ENCODE data around the gene PIAS2.
"Not testable (repeated sequence)": the region's sequence is repeated elsewhere in the genome, so short reads cannot be mapped to it uniquely, and the experiment has no call there.

The PIAS2 gene

GRCh38 chr18:46899274-46899948 lies 17.9 kb downstream of the PIAS2 start:
- DNase-seq = peak in 1 of 5 experiments; percentile 7

DNA sequence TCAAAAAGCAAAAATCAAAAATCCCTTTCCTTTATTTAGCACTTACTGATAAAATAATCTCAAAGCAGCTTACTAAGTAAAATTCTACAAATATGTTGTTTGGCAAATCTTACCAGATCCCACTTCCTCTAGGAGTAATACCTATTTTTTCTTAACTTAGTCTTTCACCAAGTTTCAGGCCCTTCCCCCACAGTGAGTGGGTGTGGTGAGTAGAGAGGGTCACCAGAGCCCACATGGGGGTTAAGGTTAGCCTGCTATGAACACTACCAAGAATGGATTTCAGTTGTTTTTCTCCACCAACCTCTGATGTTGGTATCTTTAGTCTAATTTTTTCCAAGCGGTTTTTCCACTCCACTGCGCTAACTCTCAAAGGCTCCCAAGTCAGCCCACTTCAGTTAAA lies 23.2 kb downstream of the PIAS2 start:
- no peak for DNase-seq

- DNase-seq = no peak
Measured at GRCh38 chr18:46893360-46893759, 23.9 kb downstream of the PIAS2 start.

GRCh38 chr18:46892842-46893241 lies 24.5 kb downstream of the PIAS2 start:
- peak in 1 of 5 experiments; percentile 27 for DNase-seq

- peak in 1 of 5 experiments; percentile 6 for DNase-seq
Measured at GRCh38 chr18:46891742-46892214, 25.5 kb downstream of the PIAS2 start.

GRCh38 chr18:46888965-46889364 lies 28.3 kb downstream of the PIAS2 start:
- no peak for DNase-seq

DNA sequence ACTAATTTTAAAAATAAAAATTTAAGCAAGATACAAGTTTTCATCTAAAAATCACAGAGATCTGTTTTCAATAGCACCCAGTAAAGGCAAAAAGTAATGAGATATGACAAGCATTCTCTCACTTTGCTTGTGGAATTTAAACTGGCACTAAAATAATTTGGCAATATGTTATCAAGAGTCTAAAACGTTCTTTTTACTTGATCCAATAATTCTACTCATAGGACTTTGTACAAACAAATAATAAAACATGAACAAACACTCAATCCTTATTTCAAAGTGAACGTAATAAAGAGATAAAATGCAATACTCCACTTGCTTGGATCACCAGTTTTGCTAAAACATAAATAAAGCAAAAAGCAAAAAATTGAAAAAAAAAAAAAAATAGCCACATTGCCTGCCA lies 30.4 kb downstream of the PIAS2 start:
- DNase-seq = no peak

GRCh38 chr18:46883180-46883579 lies 34.1 kb downstream of the PIAS2 start:
- DNase-seq = no peak

DNA sequence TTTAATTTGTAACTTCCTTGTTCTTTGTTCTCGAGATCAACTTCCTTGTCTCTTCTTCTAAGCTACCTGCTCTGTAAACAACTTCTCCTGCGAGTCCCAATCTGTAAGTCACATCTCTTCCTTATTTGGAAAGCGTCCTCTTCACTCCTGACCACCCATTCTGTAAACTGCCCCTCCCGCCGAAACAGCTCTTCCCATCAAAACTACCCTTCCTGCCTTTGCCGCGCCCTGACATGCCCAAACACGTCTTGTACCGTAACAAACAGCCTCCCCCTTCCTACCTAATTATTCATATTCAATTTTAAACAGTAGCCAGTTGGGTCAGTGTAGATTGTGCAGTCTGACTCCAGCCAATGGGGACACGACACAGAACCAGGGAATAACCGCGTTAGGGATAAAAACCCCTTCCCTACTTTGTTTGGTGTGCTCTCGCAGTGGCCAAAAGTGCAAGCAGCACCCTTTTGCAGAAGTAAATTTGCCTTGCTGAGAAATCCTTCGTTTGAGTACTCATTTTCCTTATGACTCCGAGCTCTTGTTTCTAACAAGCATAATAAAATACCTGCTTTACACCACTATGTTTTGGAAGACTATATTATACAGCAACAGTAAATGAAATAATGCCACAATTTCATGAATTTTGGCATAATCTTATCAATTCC lies 39.8 kb downstream of the PIAS2 start:
- DNase-seq = no peak

GRCh38 chr18:46868169-46868921 lies 49.0 kb downstream of the PIAS2 start:
- DNase-seq = no peak

- DNase-seq = no peak
Measured at GRCh38 chr18:46867367-46868143, 49.8 kb downstream of the PIAS2 start.

DNA sequence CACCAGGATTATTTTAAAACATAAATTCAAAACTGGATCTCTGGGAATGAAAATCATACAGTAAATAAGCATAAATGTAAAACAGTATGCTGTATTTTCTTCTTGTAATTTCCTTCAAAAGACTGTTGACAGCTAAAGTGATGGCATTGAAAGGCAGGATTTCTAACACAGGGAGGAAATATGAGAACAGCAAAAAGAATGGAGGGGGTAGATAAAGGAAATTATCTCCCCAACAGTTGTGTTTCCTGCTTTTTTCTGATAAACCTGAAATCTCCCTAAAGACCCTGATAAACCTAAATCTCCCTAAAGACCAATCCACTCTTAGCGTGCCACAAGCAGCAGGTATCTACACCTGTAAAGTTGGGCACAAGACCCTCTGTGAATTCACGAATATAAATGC lies 50.8 kb downstream of the PIAS2 start:
- no peak for DNase-seq

- DNase-seq = not testable (repeated sequence)
Measured at GRCh38 chr18:46865245-46865644, 52.1 kb downstream of the PIAS2 start.

DNA sequence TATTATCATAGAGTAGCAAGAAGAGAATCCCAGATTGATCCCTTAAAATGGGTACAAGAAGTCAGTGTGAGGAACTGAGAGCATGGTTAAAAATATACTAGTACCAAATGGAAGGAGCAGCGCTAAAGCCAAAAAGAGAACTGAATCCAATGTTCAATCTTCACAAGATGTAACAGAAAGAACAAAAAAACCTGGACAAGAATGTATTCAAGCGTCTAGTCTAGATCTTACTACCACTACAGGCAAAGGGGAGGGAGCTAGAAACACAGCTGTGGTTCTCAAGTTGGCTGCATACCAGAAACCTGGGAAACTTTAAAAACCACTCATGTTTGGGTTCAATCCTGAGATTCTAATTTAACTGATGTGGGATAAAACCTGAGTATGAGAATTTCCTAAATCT lies 57.5 kb downstream of the PIAS2 start:
- DNase-seq = no peak

- DNase-seq = no peak
Measured at GRCh38 chr18:46858290-46858689, 59.0 kb downstream of the PIAS2 start.

GRCh38 chr18:46856973-46857372 lies 60.3 kb downstream of the PIAS2 start:
- DNase-seq = peak in 1 of 5 experiments; percentile 10

GRCh38 chr18:46849007-46849406 lies 68.3 kb downstream of the PIAS2 start:
- no peak for DNase-seq

- DNase-seq = no peak
Measured at GRCh38 chr18:46843372-46843771, 73.9 kb downstream of the PIAS2 start.

- no peak for DNase-seq
Measured at GRCh38 chr18:46842583-46842982, 74.7 kb downstream of the PIAS2 start.

DNA sequence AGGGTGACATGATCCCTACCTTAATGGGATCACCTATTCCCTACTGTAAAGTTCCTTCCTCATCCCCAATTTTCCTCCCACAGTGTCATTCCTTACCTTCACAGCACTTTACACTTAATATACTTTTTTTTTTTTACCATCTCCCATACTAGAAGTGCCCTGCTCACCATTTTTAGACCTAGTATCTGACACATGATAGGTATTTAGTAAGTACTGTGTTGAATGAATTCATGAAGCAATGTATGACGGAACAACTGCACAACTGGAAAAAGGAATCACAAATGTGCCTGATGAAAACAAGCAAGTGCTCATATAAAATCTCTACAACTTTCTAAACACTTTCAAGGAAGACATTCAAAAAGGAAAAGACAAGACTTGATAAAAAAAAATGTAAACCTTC lies 83.4 kb downstream of the PIAS2 start:
- no peak for DNase-seq

DNA sequence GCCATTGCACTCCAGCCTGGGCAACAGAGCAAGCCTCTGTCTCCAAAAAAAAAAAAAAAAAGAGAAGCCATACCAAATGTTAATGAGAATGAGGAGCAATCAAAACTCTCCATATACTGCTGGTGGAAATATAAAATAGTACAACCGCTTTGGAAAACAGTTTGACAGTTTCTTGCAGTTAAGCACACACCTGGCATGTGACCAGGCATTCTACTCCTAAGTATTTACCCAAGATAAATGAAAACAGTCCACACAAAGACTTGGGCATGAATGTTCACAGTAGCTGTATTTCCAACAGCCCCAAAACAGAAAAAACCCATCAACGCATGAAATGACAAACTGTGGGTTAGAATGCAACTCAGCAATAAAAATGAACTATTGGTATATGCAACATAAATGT lies 84.5 kb downstream of the PIAS2 start:
- no peak for DNase-seq

DNA sequence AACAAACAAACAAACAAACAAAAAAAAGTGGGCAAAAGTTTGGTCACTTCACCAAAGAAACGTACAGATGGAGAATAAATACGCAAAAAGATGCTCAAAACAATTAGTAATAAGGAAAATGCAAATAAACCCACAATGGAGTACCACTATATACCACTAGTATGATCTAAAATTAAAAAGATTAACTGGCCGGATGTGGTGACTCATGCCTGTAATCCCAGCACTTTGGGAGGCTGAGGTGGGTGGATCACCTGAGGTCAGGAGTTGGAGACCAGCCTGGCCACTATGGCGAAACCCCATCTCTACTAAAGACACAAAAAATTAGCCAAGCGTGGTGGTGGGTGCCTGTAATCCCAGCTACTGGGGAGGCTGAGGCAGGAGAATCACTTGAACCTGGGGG lies 84.9 kb downstream of the PIAS2 start:
- not testable (repeated sequence) for DNase-seq

- DNase-seq = no peak
Measured at GRCh38 chr18:46831434-46831833, 85.9 kb downstream of the PIAS2 start.
